ENCODE data around the gene ADAMTS19.

GRCh38 chr5:129426071-129426470, 34.0 kb upstream of the ADAMTS19 start:
- TF ChIP-seq POLR2A (IDR thresholded peaks at IDR 0.05; ENCODE audit: low read depth, low read length) (no peak), POLR2AphosphoS5 (IDR thresholded peaks at IDR 0.05; ENCODE audit: low read depth, low read length) (no peak)

All from GM12892 (cell line).